Measurements from ENCODE around the gene ENTPD2.

The ENTPD2 gene

DNA sequence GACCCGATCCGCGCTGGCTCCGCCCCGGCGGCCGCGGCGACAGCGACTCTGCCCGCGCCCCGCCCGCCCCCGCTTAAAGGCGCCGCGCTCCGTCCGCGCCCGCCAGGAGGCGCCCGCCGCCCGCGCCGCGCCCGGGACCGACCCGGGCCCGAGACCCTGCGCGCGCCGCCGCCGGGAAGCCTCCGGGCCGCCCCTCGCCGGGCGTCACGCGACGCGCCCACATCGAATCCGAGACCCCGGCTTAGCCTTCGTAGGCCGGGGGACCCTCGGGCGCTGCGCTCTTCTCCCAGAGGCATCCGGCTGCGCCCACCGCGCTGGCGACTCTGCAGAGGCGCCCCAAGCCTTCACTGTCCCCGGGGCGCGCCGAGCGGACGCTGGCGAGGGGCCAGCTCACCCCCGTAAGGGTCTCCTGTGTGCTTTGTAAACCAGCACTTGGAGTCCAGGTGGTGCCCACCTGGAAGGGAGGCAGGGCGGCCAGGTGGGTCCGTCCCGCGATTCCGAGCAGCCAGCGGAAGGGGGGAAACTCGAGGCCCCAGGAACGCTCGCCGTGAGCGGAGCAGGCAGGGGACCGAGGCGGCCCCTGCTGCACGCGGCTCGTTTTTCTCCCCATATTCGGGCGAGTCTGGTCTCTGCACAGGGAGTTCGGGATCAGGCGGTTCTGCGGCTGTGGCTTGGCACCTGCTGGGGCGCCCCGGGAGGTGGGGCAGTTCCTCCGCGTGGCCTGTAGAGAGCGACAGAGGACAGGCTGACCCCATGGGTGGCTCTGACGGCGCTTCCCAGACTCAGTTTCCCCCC, 25.4 kb downstream of the ENTPD2 start:
- peak; percentile 42 for DNase-seq

- no peak for DNase-seq
Measured at GRCh38 chr9:137027369-137028262, 26.2 kb downstream of the ENTPD2 start, which contains the start of gene ABCA2. TSS of gene ABCA2 (minus strand) at chr9:137028237. CDS start at chr9:137028140, 97 bp downstream.

- no peak for DNase-seq
Measured at GRCh38 chr9:137026828-137027227, 27.0 kb downstream of the ENTPD2 start.

- DNase-seq, result no peak
Measured at GRCh38 chr9:137026384-137026783, 27.5 kb downstream of the ENTPD2 start.

DNA sequence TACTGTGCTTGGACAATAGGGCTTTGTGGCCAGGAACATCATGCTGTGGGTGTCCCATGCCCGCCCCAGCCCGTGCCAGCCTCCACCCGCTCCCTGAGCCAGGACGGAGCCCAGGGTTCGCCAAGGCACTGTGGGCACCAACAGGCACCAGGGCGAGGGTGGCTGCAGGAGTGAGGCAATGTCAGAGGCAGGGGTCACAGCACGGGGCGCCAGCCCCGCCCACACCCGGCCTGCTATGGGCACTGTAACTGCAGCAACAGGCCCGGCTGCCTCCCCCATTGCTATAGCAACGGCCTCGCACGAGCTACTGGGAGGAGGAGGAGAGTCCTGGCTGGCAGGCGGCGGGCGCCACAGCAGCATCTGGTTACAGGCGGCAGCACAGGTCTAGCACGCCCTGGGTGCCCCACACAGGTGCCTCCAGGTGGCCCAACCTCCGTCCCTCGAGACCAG, 28.3 kb downstream of the ENTPD2 start:
- no peak for DNase-seq

DNA sequence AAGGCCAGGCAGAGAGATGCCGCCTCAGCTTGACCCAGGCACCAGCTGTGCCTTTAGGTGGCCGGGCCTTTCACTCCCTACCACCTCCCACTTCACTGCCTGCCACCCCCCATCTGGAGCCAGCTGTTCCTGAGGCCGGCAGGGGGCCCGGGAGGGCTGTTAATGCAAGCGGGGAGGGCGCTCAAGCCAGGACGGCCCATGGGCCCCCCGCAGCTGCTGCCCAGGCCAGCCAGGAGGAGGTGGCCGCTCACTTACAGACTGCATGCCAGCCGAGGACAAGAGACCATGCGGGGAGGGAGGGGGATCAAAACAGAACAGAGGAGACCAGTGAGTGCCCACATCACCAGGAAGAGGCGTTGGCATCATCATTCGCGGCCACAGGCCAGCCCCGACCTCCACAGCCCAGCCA, 30.3 kb downstream of the ENTPD2 start:
- no peak for DNase-seq

- DNase-seq, result no peak
Measured at GRCh38 chr9:137023157-137023556, 30.7 kb downstream of the ENTPD2 start.

DNA sequence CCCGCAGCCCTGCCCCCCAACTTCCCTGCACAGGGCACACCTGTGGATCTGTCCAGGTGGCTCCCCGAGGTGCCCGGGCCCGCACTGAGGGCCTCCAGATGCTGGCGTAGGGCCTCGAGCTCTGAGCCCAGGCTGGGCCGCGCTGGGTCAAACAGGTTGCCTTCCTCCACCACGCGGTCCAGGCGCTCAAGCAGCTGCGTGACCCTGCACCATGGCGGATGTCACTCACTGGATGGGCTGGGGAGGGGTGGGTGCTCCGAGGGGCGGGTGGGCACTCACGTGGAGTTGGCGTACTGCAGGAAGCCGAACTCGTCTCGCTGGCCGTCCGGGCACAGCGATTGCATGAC, 31.2 kb downstream of the ENTPD2 start:
- DNase-seq, result no peak

DNA sequence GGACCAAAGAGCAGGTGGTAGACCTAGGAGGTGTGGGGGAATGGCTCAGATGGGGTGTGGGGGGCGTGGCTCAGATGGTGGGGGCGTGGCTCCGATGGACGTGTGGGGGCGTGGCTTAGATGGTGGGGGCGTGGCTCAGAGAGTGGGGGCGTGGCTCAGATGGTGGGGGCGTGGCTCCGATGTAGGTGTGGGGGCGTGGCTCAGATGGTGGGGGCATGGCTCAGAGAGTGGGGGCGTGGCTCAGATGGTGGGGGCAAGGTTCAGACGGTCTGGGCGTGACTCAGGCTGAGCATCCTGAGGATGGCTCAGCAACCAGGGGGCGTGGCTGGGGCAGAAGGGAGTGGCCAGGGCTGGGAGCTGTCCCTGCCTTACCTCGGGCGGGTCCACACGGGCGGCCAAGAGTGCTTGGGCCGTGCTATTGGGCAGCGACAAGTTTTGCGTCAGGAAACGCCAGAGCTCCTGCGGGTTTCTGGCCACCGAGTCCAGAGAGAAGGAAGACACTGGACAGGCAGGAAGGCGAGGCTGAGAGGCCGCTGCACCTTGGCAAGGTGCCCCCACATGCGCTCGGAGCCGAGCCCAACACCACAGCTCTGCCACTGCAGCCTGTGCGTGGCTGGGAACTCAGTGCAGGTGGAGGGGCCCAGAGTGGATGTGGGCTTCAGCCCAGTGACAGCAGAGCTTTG, 31.7 kb downstream of the ENTPD2 start:
- DNase-seq, result peak; percentile 49

DNA sequence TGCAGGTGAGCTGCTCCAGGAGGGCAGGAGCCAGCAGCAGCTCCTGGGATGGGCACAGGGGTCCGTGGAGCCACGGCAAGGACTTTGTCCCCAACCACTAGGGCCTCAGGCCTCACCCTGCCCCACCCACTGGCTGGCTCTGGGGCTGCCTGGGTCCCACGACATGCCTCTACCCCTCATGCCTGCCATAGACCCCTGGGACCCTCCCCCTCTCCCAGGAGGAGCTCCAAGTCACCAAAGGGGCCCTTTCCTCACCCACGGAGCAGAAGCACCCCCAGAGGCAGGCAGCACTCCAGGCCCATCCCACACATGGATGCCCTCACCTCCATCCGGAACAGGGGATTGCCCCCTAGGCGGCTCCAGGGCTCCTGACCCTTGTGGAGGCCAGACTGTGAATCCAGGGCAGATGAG, 32.3 kb downstream of the ENTPD2 start:
- DNase-seq, result no peak

- no peak for DNase-seq
Measured at GRCh38 chr9:137020771-137021567, 32.9 kb downstream of the ENTPD2 start.

- DNase-seq, result no peak
Measured at GRCh38 chr9:137019891-137020683, 33.8 kb downstream of the ENTPD2 start.

DNA sequence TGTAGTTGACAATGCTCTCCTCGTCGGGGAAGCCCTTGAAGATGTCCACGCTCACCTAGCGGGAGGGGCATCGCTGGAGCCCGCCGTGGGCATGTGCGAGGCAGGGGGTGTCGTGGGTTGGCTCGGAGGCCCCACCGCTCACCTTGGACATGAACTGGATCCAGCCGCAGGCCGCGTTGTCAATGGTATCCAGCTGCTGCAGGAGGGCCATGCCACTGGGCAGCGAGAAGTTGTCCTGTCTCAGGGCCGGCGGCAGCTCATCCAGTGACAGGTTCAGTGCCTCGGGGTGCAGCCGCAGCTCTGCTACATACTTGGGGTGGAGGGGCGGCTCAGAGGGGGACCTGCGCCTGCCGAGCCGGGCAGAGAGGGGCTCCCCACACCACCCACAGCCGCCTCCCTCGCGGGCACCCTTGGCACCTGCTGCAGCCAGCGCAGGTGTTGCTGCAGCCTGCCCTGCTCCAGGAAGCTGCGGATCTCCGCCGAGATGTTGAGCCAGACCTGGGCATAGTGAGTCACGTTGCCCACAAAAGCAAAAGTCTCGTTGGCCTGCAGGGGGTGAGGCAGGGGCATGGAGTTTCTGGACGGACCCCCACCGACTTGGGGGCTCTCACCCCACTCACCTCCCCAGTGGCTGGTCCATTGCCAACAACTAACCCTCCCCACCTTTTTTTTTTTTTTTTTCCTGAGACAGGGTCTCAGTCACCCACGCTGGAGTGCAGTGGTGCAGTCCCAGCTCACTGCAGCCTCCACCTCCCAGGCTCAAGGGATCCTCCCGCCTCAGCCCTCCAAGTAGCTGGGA, 34.9 kb downstream of the ENTPD2 start:
- DNase-seq, result no peak

- DNase-seq, result no peak
Measured at GRCh38 chr9:137017791-137018497, 35.9 kb downstream of the ENTPD2 start.

DNA sequence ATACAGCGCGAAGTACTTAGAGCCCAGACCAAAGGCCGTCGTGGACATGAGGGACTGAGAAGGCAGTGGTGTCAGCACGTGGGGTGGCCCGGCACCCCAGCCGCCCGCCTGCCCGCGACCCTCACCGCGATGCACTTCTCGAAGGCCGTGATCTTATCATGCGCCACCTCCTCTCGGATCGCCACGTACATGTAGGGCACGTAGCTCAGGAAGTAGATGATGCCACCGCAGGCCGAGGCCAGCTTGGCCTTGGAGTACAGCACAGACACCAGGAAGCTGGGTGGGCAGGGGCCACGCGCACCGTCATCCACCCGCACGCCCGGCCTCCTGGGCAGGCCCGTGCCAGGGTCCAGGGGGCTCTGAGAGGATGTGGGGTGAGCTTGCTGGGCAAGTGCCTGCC, 36.8 kb downstream of the ENTPD2 start:
- DNase-seq, result no peak

GRCh38 chr9:137016436-137016835, 37.4 kb downstream of the ENTPD2 start:
- DNase-seq, result no peak

DNA sequence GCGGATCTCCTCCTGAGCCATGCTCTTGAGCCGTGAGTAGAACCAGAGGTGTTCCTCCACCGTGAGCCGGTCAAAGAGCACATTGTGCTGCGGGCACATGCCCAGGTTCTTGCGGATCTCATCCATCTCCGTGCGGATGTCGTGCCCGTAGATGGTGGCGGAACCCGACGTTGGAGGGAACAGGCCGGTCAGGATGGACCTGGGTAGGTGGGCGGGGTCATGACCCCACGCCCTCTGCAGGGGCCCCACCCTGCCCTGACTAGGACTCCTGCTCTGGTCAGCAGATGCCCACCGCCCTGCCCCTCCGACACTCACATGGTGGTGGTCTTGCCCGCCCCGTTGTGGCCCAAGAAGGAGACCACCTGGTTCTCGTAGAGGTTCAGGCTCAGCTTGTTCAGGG, 37.9 kb downstream of the ENTPD2 start:
- DNase-seq, result no peak

- no peak for DNase-seq
Measured at GRCh38 chr9:137015540-137015930, 38.3 kb downstream of the ENTPD2 start.

- no peak for DNase-seq
Measured at GRCh38 chr9:137014776-137015539, 38.9 kb downstream of the ENTPD2 start.
